K562 (cell line): ENCODE measurements around the gene XBP1. TPM values are rescaled to one million over a fixed set of nuclear protein-coding genes. Genes with fewer than 3 reads are reported as not detected.

Experiments used
- CAMTA2 ChIP-seq: fragments of 250-450 bp; sonication (Bioruptor Pico); conservative IDR thresholded peaks from 2 replicates; pipeline ENCODE4 v1.5.1; 2022
- DACH1 ChIP-seq: fragments of 450-650 bp; IDR thresholded peaks from 2 replicates; pipeline ENCODE4 v1.6.1; 2018; ENCODE audit not compliant: partially characterized antibody
- DIDO1 ChIP-seq: fragments of 450-650 bp; IDR thresholded peaks from 2 replicates; pipeline ENCODE4 v1.6.1; 2016; ENCODE audit warnings: low read depth, missing biosample characterization, missing genetic modification characterization
- DPF2 ChIP-seq: fragments of 450-650 bp; IDR thresholded peaks from 2 replicates; pipeline ENCODE4 v1.6.1; 2016
- EP400 ChIP-seq: fragments of 450-650 bp; IDR thresholded peaks from 2 replicates; pipeline ENCODE4 v1.6.1; 2017; ENCODE audit warnings: antibody characterized with exemption, mild to moderate bottlenecking, moderate library complexity
- GMEB1 ChIP-seq: fragments of 250-450 bp; sonication (Bioruptor Pico); IDR thresholded peaks from 2 replicates; pipeline ENCODE4 v1.4.0; 2020; ENCODE audit warnings: mild to moderate bottlenecking
- HMGN3 ChIP-seq: IDR thresholded peaks from 2 replicates; pipeline ENCODE4 v1.6.1; 2011; ENCODE audit warnings: borderline replicate concordance, low read depth, mild to moderate bottlenecking, mixed read lengths, low read length; ENCODE audit not compliant: insufficient read length; ENCODE audit errors: extremely low read depth
- PRPF4 ChIP-seq: fragments of 200-400 bp; formaldehyde crosslinking; IDR thresholded peaks from one replicate; pipeline ENCODE4 v1.6.1; 2017; ENCODE audit warnings: low read length, low read depth, mild to moderate bottlenecking; ENCODE audit not compliant: insufficient read depth, poor library complexity, severe bottlenecking
- RB1 ChIP-seq: fragments of 450-650 bp; IDR thresholded peaks from 2 replicates; pipeline ENCODE4 v1.6.1; 2017; ENCODE audit warnings: low read depth, mild to moderate bottlenecking
- RCOR1 ChIP-seq, 2 experiments: IDR thresholded peaks; 2 replicates each; pipeline ENCODE4 v1.6.1; 2012; ENCODE audit warnings: low read depth in 2 of 2, low read length in 2 of 2, borderline replicate concordance in 1 of 2, improper control_type of control experiment in 1 of 2
- STAG1 ChIP-seq: sonication (generic); formaldehyde crosslinking; IDR thresholded peaks from 2 replicates; pipeline ENCODE4 v1.5.0; 2020; ENCODE audit warnings: missing genetic modification reagents, borderline replicate concordance
- TBL1XR1 ChIP-seq, 2 experiments: IDR thresholded peaks; 2 replicates each; pipeline ENCODE4 v1.6.1; 2012; ENCODE audit warnings: improper control_type of control experiment in 2 of 2, low read length in 2 of 2, mild to moderate bottlenecking in 1 of 2
- TRIM24 ChIP-seq, 2 experiments: fragments of 450-650 bp; IDR thresholded peaks; 2 replicates each; pipeline ENCODE4 v1.6.1; 2016
- ZC3H4 ChIP-seq: sonication (generic); formaldehyde crosslinking; IDR thresholded peaks from 2 replicates; pipeline ENCODE4 v1.9.0; 2021; ENCODE audit warnings: missing genetic modification reagents, borderline replicate concordance
- ZNF239 ChIP-seq: fragments of 250-450 bp; sonication (Bioruptor Pico); IDR thresholded peaks from 2 replicates; pipeline ENCODE4 v1.4.0; 2020; ENCODE audit warnings: mild to moderate bottlenecking
- ZSCAN29 ChIP-seq: fragments of 450-650 bp; IDR thresholded peaks from 2 replicates; pipeline ENCODE4 v1.6.1; 2017
- polyA plus RNA-seq, 8 experiments: library from polyadenylated mRNA; depleted of rRNA in 4 of 8; stranded (reverse) in 5 of 8; unstranded in 3 of 8; fragments of >200 nt; fragmentation: Nextera tagmentation in 2 of 8; fragmentation: Illumina TruSeq in 1 of 8; extraction: Ambion mirVana in 2 of 8; extraction: Trizol in 1 of 8; gene quantifications; 2 replicates each; pipeline versions ENCODE4 v1.2.1 to v1.2.3, GENCODE V29; 2011 to 2014; ENCODE audit warnings: inconsistent platforms in 1 of 8, missing spikeins in 1 of 8
- total RNA-seq, 7 experiments: library from RNA; depleted of rRNA in 6 of 7; stranded (reverse); fragments of >200 nt in 6 of 7; fragmentation: Illumina TruSeq in 2 of 7; extraction: Trizol in 2 of 7; gene quantifications; 2 replicates each; pipeline versions ENCODE4 v1.2.1 to v1.2.3, GENCODE V29; 2011 to 2021; ENCODE audit warnings: low replicate concordance in 1 of 7
- TF ChIP-seq, protein P1 (sequence below): fragments of 450-650 bp; IDR thresholded peaks from 2 replicates; pipeline ENCODE4 v1.6.1; 2017; ENCODE audit warnings: antibody characterized with exemption, mild to moderate bottlenecking
- TF ChIP-seq, protein P2 (sequence below): fragments of 450-650 bp; formaldehyde crosslinking; conservative IDR thresholded peaks from 2 replicates; pipeline ENCODE4 v1.4.0; 2022; ENCODE audit warnings: mild to moderate bottlenecking, missing genetic modification characterization
- TF ChIP-seq, protein P3 (sequence below), 2 experiments: fragments of 450-650 bp; IDR thresholded peaks; 2 replicates each; pipeline ENCODE4 v1.6.1; 2016

XBP1 gene
- total and polyA plus RNA-seq, 9 of the 15 experiments (the other 6 are each of a cell fraction or from before 2014, with no cell fraction given), result 25.0 to 218 (median 94.6) TPM

GRCh38 chr22:28800308-28801041, at the start of gene XBP1 (continued):
- TF ChIP-seq, protein P1, sequence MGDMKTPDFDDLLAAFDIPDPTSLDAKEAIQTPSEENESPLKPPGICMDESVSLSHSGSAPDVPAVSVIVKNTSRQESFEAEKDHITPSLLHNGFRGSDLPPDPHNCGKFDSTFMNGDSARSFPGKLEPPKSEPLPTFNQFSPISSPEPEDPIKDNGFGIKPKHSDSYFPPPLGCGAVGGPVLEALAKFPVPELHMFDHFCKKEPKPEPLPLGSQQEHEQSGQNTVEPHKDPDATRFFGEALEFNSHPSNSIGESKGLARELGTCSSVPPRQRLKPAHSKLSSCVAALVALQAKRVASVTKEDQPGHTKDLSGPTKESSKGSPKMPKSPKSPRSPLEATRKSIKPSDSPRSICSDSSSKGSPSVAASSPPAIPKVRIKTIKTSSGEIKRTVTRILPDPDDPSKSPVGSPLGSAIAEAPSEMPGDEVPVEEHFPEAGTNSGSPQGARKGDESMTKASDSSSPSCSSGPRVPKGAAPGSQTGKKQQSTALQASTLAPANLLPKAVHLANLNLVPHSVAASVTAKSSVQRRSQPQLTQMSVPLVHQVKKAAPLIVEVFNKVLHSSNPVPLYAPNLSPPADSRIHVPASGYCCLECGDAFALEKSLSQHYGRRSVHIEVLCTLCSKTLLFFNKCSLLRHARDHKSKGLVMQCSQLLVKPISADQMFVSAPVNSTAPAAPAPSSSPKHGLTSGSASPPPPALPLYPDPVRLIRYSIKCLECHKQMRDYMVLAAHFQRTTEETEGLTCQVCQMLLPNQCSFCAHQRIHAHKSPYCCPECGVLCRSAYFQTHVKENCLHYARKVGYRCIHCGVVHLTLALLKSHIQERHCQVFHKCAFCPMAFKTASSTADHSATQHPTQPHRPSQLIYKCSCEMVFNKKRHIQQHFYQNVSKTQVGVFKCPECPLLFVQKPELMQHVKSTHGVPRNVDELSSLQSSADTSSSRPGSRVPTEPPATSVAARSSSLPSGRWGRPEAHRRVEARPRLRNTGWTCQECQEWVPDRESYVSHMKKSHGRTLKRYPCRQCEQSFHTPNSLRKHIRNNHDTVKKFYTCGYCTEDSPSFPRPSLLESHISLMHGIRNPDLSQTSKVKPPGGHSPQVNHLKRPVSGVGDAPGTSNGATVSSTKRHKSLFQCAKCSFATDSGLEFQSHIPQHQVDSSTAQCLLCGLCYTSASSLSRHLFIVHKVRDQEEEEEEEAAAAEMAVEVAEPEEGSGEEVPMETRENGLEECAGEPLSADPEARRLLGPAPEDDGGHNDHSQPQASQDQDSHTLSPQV, result peak; percentile 38; the same call in 1 of the 2 replicates
- TF ChIP-seq DIDO1 (tag), result no peak
- TF ChIP-seq CAMTA2, result no peak
- no peak for TF ChIP-seq ZC3H4
- TF ChIP-seq, protein P2, sequence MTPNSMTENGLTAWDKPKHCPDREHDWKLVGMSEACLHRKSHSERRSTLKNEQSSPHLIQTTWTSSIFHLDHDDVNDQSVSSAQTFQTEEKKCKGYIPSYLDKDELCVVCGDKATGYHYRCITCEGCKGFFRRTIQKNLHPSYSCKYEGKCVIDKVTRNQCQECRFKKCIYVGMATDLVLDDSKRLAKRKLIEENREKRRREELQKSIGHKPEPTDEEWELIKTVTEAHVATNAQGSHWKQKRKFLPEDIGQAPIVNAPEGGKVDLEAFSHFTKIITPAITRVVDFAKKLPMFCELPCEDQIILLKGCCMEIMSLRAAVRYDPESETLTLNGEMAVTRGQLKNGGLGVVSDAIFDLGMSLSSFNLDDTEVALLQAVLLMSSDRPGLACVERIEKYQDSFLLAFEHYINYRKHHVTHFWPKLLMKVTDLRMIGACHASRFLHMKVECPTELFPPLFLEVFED, result no peak
- TF ChIP-seq GMEB1 (CRISPR knock-in tag), result peak; percentile 50; the same call in 1 of the 2 replicates
- TF ChIP-seq HMGN3, result no peak
- peak; percentile 84 for TF ChIP-seq PRPF4
- no peak for TF ChIP-seq STAG1 (CRISPR knock-in tag)
- TF ChIP-seq ZSCAN29, result no peak
- no peak for TF ChIP-seq ZNF239 (CRISPR knock-in tag)
- peak in 1 of 2 experiments; percentile 25; a peak in 1 of 4 replicates for TF ChIP-seq TBL1XR1 (IDR thresholded peaks at IDR 0.05; ENCODE audit: low read length in 2 of 2)
- no peak for TF ChIP-seq DACH1
- no peak for TF ChIP-seq DPF2
- TF ChIP-seq RB1, result peak; percentile 58; the same call in 1 of the 2 replicates
- no peak for TF ChIP-seq TRIM24 (IDR thresholded peaks at IDR 0.05)
- TF ChIP-seq, protein P3, sequence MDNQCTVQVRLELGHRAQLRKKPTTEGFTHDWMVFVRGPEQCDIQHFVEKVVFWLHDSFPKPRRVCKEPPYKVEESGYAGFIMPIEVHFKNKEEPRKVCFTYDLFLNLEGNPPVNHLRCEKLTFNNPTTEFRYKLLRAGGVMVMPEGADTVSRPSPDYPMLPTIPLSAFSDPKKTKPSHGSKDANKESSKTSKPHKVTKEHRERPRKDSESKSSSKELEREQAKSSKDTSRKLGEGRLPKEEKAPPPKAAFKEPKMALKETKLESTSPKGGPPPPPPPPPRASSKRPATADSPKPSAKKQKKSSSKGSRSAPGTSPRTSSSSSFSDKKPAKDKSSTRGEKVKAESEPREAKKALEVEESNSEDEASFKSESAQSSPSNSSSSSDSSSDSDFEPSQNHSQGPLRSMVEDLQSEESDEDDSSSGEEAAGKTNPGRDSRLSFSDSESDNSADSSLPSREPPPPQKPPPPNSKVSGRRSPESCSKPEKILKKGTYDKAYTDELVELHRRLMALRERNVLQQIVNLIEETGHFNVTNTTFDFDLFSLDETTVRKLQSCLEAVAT (IDR thresholded peaks at IDR 0.05), result peak; percentile 41 to 78; a peak in 2 of 4 replicates
- TF ChIP-seq RCOR1 (IDR thresholded peaks at IDR 0.05; ENCODE audit: borderline replicate concordance in 1 of 2, low read depth in 2 of 2, low read length in 2 of 2), result no peak
- peak; percentile 89 for TF ChIP-seq EP400
